Endothelial cell of hepatic sinusoid (primary cell): Measurements from ENCODE around the gene RAP1GAP.

Experiments
- in situ Hi-C: cut with HindIII; loops from 2 replicates; pipeline ENCODE4 v1.10.0; 2017; ENCODE audit warnings: low sequenced_read_pairs

RAP1GAP gene

GRCh38 chr1:21617126-21617738 is 51.9 kb downstream of the RAP1GAP start:
- in situ Hi-C loops = no loop called here

- in situ Hi-C loops = no loop called here
Observed at GRCh38 chr1:21616372-21616771, 52.8 kb downstream of the RAP1GAP start.

- in situ Hi-C loops = loop anchor here (5.0 kb wide), 1 partner anchor 62 kb away; no protein-coding TSS in a partner anchor
Observed at GRCh38 chr1:21614419-21615115, 54.6 kb downstream of the RAP1GAP start.

GRCh38 chr1:21613072-21613867 is 55.9 kb downstream of the RAP1GAP start:
- in situ Hi-C loops = loop anchor here (5.0 kb wide), 1 partner anchor 61 kb away; no protein-coding TSS in a partner anchor

GRCh38 chr1:21612057-21612456 is 57.1 kb downstream of the RAP1GAP start:
- in situ Hi-C loops = loop anchor here (5.0 kb wide), 1 partner anchor 60 kb away; no protein-coding TSS in a partner anchor

- in situ Hi-C loops = loop anchor here (5.0 kb wide), 1 partner anchor 59 kb away; no protein-coding TSS in a partner anchor
Observed at GRCh38 chr1:21610989-21611785, 58.0 kb downstream of the RAP1GAP start.

GRCh38 chr1:21610027-21610426 is 59.1 kb downstream of the RAP1GAP start:
- in situ Hi-C loops = loop anchor here (5.0 kb wide), 1 partner anchor 58 kb away; no protein-coding TSS in a partner anchor

- in situ Hi-C loops = no loop called here
Observed at GRCh38 chr1:21608798-21609197, 60.4 kb downstream of the RAP1GAP start.

- in situ Hi-C loops = no loop called here
Observed at GRCh38 chr1:21607549-21608529, 61.3 kb downstream of the RAP1GAP start.

GRCh38 chr1:21605964-21606705 is 63.0 kb downstream of the RAP1GAP start:
- in situ Hi-C loops = no loop called here

- in situ Hi-C loops = no loop called here
Observed at GRCh38 chr1:21605012-21605715, 64.0 kb downstream of the RAP1GAP start.

- in situ Hi-C loops = no loop called here
Observed at GRCh38 chr1:21604208-21604957, 64.8 kb downstream of the RAP1GAP start.

- in situ Hi-C loops = no loop called here
Observed at GRCh38 chr1:21603177-21604138, 65.7 kb downstream of the RAP1GAP start.

- in situ Hi-C loops = no loop called here
Observed at GRCh38 chr1:21601278-21602048, 67.7 kb downstream of the RAP1GAP start.

GRCh38 chr1:21599402-21599801 is 69.8 kb downstream of the RAP1GAP start:
- in situ Hi-C loops = no loop called here

GRCh38 chr1:21598904-21599303 is 70.3 kb downstream of the RAP1GAP start:
- in situ Hi-C loops = no loop called here
